HepG2 (cell line): ENCODE measurements around the gene PNKD. TPM values are rescaled to one million over a fixed set of nuclear protein-coding genes. Genes with fewer than 3 reads are reported as not detected.
A peak's percentile ranks its signal among the peaks of the same experiment; 100 is the strongest.

Experiments
- ATM ChIP-seq: fragments of 450-650 bp; IDR thresholded peaks from 2 replicates; pipeline ENCODE4 v1.7.1; 2017; ENCODE audit warnings: mild to moderate bottlenecking, borderline replicate concordance
- CC2D1A ChIP-seq: sonication (generic); formaldehyde crosslinking; IDR thresholded peaks from 2 replicates; pipeline ENCODE4 v1.8.1; 2023; ENCODE audit warnings: mild to moderate bottlenecking, missing genetic modification reagents
- HNF4G ChIP-seq, 2 experiments: sonication (generic) in 1 of 2; formaldehyde crosslinking in 1 of 2; IDR thresholded peaks; 2 replicates each; pipeline versions ENCODE4 v1.4.0 to v1.6.1; 2011 to 2020; ENCODE audit warnings: borderline replicate concordance in 2 of 2, low read depth in 2 of 2, mild to moderate bottlenecking in 2 of 2, low read length in 1 of 2, missing genetic modification reagents in 1 of 2, moderate library complexity in 1 of 2
- MEF2D ChIP-seq: sonication (generic); formaldehyde crosslinking; IDR thresholded peaks from 2 replicates; pipeline ENCODE4 v1.5.1; 2020; ENCODE audit warnings: mild to moderate bottlenecking, missing genetic modification reagents
- POLR2A ChIP-seq, 2 experiments: IDR thresholded peaks; 2 replicates each; pipeline ENCODE4 v1.6.1; 2011; ENCODE audit warnings: low read depth in 2 of 2, low read length in 2 of 2, mild to moderate bottlenecking in 1 of 2, moderate library complexity in 1 of 2; ENCODE audit not compliant: insufficient read depth in 1 of 2
- RBAK ChIP-seq: sonication (generic); formaldehyde crosslinking; IDR thresholded peaks from 2 replicates; pipeline ENCODE4 v1.5.1; 2020; ENCODE audit warnings: mild to moderate bottlenecking, missing genetic modification reagents
- RORA ChIP-seq: sonication (generic); formaldehyde crosslinking; IDR thresholded peaks from 2 replicates; pipeline ENCODE4 v1.5.0; 2020; ENCODE audit warnings: mild to moderate bottlenecking, missing genetic modification reagents, moderate library complexity
- TCF7L2 ChIP-seq: IDR thresholded peaks from 2 replicates; pipeline ENCODE4 v1.6.1; 2011; ENCODE audit warnings: mild to moderate bottlenecking, low read depth, low read length, moderate library complexity
- ZBTB3 ChIP-seq: sonication (generic); formaldehyde crosslinking; IDR thresholded peaks from 2 replicates; pipeline ENCODE4 v1.4.0; 2020; ENCODE audit warnings: low read depth, mild to moderate bottlenecking, moderate library complexity, missing genetic modification reagents, borderline replicate concordance
- ZNF260 ChIP-seq: sonication (generic); formaldehyde crosslinking; IDR thresholded peaks from 2 replicates; pipeline ENCODE4 v1.4.0; 2020; ENCODE audit warnings: missing genetic modification reagents, low read depth, mild to moderate bottlenecking, borderline replicate concordance
- ZNF552 ChIP-seq: sonication (generic); formaldehyde crosslinking; IDR thresholded peaks from 2 replicates; pipeline ENCODE4 v1.9.0; 2022; ENCODE audit warnings: missing genetic modification reagents, mild to moderate bottlenecking, borderline replicate concordance
- ZNF878 ChIP-seq: sonication (generic); formaldehyde crosslinking; IDR thresholded peaks from 2 replicates; pipeline ENCODE4 v1.8.1; 2023; ENCODE audit warnings: mild to moderate bottlenecking, missing genetic modification reagents, moderate library complexity
- ZSCAN21 ChIP-seq: sonication (generic); formaldehyde crosslinking; IDR thresholded peaks from 2 replicates; pipeline ENCODE4 v1.8.0; 2022; ENCODE audit warnings: mild to moderate bottlenecking, missing genetic modification reagents, moderate library complexity, borderline replicate concordance
- polyA plus RNA-seq, 8 experiments: library from polyadenylated mRNA; depleted of rRNA in 3 of 8; stranded (reverse) in 7 of 8; unstranded in 1 of 8; fragments of >200 nt; fragmentation: Illumina TruSeq in 4 of 8; extraction: Trizol in 4 of 8; gene quantifications; 2 replicates each; pipeline versions ENCODE4 v1.2.1 to v1.2.3, GENCODE V29; 2011 to 2016; ENCODE audit warnings: low read depth in 4 of 8, missing spikeins in 1 of 8, mixed read lengths in 1 of 8; ENCODE audit not compliant: insufficient read depth in 1 of 8
- total RNA-seq, 5 experiments: library from RNA; depleted of rRNA; stranded (reverse); fragments of >200 nt; fragmentation: Illumina TruSeq; extraction: Trizol; gene quantifications; 2 replicates each; pipeline ENCODE4 v1.2.3, GENCODE V29; 2016; ENCODE audit warnings: low read depth in 1 of 5
- TF ChIP-seq, protein P1 (sequence below): IDR thresholded peaks from 2 replicates; pipeline ENCODE4 v1.6.1; 2016
- TF ChIP-seq, protein P2 (sequence below): fragments of 450-650 bp; IDR thresholded peaks from 2 replicates; pipeline ENCODE4 v1.6.1; 2017; ENCODE audit warnings: mild to moderate bottlenecking
- TF ChIP-seq, protein P3 (sequence below): sonication (generic); formaldehyde crosslinking; IDR thresholded peaks from 2 replicates; pipeline ENCODE4 v1.9.0; 2021; ENCODE audit warnings: missing genetic modification reagents, borderline replicate concordance
- TF ChIP-seq, protein P4 (sequence below): sonication (generic); formaldehyde crosslinking; IDR thresholded peaks from 2 replicates; pipeline ENCODE4 v1.4.0; 2020; ENCODE audit warnings: mild to moderate bottlenecking, missing genetic modification reagents
- TF ChIP-seq, protein P5 (sequence below): sonication (generic); formaldehyde crosslinking; IDR thresholded peaks from 2 replicates; pipeline ENCODE4 v1.5.0; 2020; ENCODE audit warnings: mild to moderate bottlenecking, missing genetic modification reagents, moderate library complexity
- TF ChIP-seq, protein P6 (sequence below): IDR thresholded peaks from 2 replicates; pipeline ENCODE4 v1.6.1; 2016; ENCODE audit warnings: low read depth, control low read depth

PNKD gene
- total and polyA plus RNA-seq, 2 of the 13 experiments (the other 11 are each of a cell fraction or from before 2014, with no cell fraction given): 55.9 to 80.4 TPM

DNA sequence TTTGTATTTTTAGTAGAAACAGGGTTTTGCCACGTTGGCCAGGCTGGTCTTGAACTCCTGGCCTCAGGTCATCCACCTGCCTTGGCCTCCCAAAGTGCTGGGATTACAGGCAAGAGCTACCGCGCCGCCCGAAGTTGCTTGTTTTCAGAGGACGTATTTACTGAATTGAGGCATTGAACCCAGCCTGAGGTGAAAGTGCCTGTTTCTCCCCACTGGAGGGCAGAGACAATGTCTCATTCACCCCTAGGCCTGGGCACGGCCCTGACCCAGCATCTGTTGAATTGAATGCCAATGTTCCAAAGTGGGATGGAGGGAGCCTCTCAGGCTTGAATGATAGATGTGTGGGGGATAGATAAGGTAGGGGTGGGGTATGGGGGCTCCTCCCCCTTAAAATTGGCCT lies 26.5 kb downstream of the PNKD start (continued):
- no peak for TF ChIP-seq RBAK
- TF ChIP-seq MEF2D (CRISPR knock-in tag): no peak
- TF ChIP-seq ZNF878 (CRISPR knock-in tag): no peak
- no peak for TF ChIP-seq ZNF260 (CRISPR knock-in tag)
- 0 out of 2 replicates have a peak, but pooled peaks have one; percentile 16 for TF ChIP-seq ZSCAN21 (CRISPR knock-in tag)
- TF ChIP-seq, protein P1, sequence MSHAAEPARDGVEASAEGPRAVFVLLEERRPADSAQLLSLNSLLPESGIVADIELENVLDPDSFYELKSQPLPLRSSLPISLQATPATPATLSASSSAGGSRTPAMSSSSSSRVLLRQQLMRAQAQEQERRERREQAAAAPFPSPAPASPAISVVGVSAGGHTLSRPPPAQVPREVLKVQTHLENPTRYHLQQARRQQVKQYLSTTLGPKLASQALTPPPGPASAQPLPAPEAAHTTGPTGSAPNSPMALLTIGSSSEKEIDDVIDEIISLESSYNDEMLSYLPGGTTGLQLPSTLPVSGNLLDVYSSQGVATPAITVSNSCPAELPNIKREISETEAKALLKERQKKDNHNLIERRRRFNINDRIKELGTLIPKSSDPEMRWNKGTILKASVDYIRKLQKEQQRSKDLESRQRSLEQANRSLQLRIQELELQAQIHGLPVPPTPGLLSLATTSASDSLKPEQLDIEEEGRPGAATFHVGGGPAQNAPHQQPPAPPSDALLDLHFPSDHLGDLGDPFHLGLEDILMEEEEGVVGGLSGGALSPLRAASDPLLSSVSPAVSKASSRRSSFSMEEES (CRISPR knock-in tag): no peak
- TF ChIP-seq, protein P2, sequence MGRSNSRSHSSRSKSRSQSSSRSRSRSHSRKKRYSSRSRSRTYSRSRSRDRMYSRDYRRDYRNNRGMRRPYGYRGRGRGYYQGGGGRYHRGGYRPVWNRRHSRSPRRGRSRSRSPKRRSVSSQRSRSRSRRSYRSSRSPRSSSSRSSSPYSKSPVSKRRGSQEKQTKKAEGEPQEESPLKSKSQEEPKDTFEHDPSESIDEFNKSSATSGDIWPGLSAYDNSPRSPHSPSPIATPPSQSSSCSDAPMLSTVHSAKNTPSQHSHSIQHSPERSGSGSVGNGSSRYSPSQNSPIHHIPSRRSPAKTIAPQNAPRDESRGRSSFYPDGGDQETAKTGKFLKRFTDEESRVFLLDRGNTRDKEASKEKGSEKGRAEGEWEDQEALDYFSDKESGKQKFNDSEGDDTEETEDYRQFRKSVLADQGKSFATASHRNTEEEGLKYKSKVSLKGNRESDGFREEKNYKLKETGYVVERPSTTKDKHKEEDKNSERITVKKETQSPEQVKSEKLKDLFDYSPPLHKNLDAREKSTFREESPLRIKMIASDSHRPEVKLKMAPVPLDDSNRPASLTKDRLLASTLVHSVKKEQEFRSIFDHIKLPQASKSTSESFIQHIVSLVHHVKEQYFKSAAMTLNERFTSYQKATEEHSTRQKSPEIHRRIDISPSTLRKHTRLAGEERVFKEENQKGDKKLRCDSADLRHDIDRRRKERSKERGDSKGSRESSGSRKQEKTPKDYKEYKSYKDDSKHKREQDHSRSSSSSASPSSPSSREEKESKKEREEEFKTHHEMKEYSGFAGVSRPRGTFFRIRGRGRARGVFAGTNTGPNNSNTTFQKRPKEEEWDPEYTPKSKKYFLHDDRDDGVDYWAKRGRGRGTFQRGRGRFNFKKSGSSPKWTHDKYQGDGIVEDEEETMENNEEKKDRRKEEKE: no peak
- TF ChIP-seq CC2D1A (CRISPR knock-in tag): 0 out of 2 replicates have a peak, but pooled peaks have one; percentile 44
- TF ChIP-seq TCF7L2: no peak
- TF ChIP-seq, protein P3, sequence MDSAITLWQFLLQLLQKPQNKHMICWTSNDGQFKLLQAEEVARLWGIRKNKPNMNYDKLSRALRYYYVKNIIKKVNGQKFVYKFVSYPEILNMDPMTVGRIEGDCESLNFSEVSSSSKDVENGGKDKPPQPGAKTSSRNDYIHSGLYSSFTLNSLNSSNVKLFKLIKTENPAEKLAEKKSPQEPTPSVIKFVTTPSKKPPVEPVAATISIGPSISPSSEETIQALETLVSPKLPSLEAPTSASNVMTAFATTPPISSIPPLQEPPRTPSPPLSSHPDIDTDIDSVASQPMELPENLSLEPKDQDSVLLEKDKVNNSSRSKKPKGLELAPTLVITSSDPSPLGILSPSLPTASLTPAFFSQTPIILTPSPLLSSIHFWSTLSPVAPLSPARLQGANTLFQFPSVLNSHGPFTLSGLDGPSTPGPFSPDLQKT (CRISPR knock-in tag): no peak
- TF ChIP-seq, protein P4, sequence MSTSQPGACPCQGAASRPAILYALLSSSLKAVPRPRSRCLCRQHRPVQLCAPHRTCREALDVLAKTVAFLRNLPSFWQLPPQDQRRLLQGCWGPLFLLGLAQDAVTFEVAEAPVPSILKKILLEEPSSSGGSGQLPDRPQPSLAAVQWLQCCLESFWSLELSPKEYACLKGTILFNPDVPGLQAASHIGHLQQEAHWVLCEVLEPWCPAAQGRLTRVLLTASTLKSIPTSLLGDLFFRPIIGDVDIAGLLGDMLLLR: no peak
- TF ChIP-seq ATM: no peak
- TF ChIP-seq, protein P5, sequence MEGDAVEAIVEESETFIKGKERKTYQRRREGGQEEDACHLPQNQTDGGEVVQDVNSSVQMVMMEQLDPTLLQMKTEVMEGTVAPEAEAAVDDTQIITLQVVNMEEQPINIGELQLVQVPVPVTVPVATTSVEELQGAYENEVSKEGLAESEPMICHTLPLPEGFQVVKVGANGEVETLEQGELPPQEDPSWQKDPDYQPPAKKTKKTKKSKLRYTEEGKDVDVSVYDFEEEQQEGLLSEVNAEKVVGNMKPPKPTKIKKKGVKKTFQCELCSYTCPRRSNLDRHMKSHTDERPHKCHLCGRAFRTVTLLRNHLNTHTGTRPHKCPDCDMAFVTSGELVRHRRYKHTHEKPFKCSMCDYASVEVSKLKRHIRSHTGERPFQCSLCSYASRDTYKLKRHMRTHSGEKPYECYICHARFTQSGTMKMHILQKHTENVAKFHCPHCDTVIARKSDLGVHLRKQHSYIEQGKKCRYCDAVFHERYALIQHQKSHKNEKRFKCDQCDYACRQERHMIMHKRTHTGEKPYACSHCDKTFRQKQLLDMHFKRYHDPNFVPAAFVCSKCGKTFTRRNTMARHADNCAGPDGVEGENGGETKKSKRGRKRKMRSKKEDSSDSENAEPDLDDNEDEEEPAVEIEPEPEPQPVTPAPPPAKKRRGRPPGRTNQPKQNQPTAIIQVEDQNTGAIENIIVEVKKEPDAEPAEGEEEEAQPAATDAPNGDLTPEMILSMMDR (CRISPR knock-in tag): peak; percentile 60
- TF ChIP-seq, protein P6, sequence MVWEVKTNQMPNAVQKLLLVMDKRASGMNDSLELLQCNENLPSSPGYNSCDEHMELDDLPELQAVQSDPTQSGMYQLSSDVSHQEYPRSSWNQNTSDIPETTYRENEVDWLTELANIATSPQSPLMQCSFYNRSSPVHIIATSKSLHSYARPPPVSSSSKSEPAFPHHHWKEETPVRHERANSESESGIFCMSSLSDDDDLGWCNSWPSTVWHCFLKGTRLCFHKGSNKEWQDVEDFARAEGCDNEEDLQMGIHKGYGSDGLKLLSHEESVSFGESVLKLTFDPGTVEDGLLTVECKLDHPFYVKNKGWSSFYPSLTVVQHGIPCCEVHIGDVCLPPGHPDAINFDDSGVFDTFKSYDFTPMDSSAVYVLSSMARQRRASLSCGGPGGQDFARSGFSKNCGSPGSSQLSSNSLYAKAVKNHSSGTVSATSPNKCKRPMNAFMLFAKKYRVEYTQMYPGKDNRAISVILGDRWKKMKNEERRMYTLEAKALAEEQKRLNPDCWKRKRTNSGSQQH (CRISPR knock-in tag): no peak
- TF ChIP-seq POLR2A (IDR thresholded peaks at IDR 0.05; ENCODE audit: insufficient read depth in 1 of 2, low read depth in 2 of 2, low read length in 2 of 2): no peak
- TF ChIP-seq RORA: no peak
- no peak for TF ChIP-seq HNF4G (IDR thresholded peaks at IDR 0.05; ENCODE audit: borderline replicate concordance, low read depth, low read length)
- no peak for TF ChIP-seq HNF4G (CRISPR knock-in tag; IDR thresholded peaks at IDR 0.05; ENCODE audit: borderline replicate concordance, low read depth)
- no peak for TF ChIP-seq ZNF552 (CRISPR knock-in tag)
- no peak for TF ChIP-seq ZBTB3 (CRISPR knock-in tag)
